ENCODE results near the gene ELFN1.

GRCh38 chr7:1720326-1720725 lies 50.2 kb downstream of the ELFN1 start:
- no peak for TF ChIP-seq CTCF (conservative IDR thresholded peaks at IDR 0.05; ENCODE audit: low read length)
- TF ChIP-seq EZH2phosphoT487 (IDR thresholded peaks at IDR 0.05; ENCODE audit: borderline replicate concordance): no peak

All from Loucy (cell line).